Neural cell (in vitro differentiated cells): Measurements from ENCODE around the gene ADPRM.

Experiments
- EP300 ChIP-seq: fragments of 450-650 bp; conservative IDR thresholded peaks from 2 replicates; pipeline ENCODE4 v1.6.1; 2014; ENCODE audit warnings: antibody characterized with exemption, mild to moderate bottlenecking, moderate library complexity; ENCODE audit not compliant: poor library complexity, severe bottlenecking
- EZH2 ChIP-seq: fragments of 200-600, 300-800 bp; shearing (Covaris generic), sonication (generic); IDR thresholded peaks from 2 replicates; pipeline ENCODE4 v1.6.1; 2014; ENCODE audit warnings: antibody characterized with exemption, low read length, borderline replicate concordance, mild to moderate bottlenecking; ENCODE audit not compliant: insufficient read depth, poor library complexity, severe bottlenecking
- MXI1 ChIP-seq: fragments of 450-650 bp; conservative IDR thresholded peaks from 2 replicates; pipeline ENCODE4 v1.6.1; 2014; ENCODE audit warnings: antibody characterized with exemption, mild to moderate bottlenecking; ENCODE audit not compliant: poor library complexity, severe bottlenecking
- POLR2AphosphoS5 ChIP-seq: IDR thresholded peaks from 2 replicates; pipeline ENCODE4 v1.6.1; 2012
- RAD21 ChIP-seq: fragments of 450-650 bp; conservative IDR thresholded peaks from 2 replicates; pipeline ENCODE4 v1.6.1; 2014; ENCODE audit warnings: antibody characterized with exemption, mild to moderate bottlenecking, moderate library complexity
- SMC3 ChIP-seq: fragments of 450-650 bp; conservative IDR thresholded peaks from 2 replicates; pipeline ENCODE4 v1.6.1; 2014; ENCODE audit warnings: antibody characterized with exemption, mild to moderate bottlenecking, moderate library complexity; ENCODE audit not compliant: poor library complexity
- TAF1 ChIP-seq: IDR thresholded peaks from 2 replicates; pipeline ENCODE4 v1.6.1; 2012; ENCODE audit warnings: low read depth
- TF ChIP-seq, protein P1 (sequence below): fragments of 450-650 bp; IDR thresholded peaks from 2 replicates; pipeline ENCODE4 v1.5.1; 2014; ENCODE audit warnings: antibody characterized with exemption, mild to moderate bottlenecking, moderate library complexity; ENCODE audit not compliant: poor library complexity, severe bottlenecking
- TF ChIP-seq, protein P2 (sequence below): IDR thresholded peaks from 2 replicates; pipeline ENCODE4 v1.6.1; 2012; ENCODE audit warnings: borderline replicate concordance

DNA sequence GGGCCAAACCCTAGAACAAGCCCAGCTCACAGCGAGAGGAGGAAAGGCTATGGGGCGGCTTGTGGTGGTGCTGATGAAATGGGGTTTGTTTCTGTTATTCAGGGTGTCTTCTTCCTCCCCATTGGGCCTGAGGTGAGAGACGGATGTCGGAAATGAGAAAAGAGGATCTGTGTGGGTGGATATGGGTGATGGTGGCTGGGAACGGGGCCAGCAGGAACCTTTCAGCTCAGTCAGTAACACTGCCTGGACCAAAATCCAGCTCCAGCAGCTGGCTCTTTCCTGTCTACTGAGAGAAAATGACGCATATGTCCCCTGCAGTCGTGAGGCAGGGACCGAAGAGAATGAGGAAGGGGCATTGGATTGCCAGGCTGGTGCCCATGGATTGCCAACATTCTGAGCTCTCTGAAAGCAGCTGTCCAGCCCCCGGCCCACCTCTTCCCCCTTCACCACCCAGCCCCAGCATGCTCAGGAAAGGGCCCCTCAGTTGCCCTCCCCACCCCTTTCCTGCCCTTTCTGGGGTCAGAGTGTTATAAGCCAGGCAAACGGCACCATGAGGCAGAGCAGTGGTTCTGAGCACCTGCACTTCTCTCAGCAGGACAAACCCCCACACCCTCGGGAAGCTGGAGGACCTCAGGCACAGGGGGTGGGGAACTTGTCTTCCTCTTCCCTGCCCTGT, 44.3 kb upstream of the ADPRM start:
- TF ChIP-seq EZH2 (no peak), TAF1 (no peak), EP300 (no peak), POLR2AphosphoS5 (no peak), SMC3 (no peak), MXI1 (no peak), RAD21 (no peak)
- TF ChIP-seq, protein P1, sequence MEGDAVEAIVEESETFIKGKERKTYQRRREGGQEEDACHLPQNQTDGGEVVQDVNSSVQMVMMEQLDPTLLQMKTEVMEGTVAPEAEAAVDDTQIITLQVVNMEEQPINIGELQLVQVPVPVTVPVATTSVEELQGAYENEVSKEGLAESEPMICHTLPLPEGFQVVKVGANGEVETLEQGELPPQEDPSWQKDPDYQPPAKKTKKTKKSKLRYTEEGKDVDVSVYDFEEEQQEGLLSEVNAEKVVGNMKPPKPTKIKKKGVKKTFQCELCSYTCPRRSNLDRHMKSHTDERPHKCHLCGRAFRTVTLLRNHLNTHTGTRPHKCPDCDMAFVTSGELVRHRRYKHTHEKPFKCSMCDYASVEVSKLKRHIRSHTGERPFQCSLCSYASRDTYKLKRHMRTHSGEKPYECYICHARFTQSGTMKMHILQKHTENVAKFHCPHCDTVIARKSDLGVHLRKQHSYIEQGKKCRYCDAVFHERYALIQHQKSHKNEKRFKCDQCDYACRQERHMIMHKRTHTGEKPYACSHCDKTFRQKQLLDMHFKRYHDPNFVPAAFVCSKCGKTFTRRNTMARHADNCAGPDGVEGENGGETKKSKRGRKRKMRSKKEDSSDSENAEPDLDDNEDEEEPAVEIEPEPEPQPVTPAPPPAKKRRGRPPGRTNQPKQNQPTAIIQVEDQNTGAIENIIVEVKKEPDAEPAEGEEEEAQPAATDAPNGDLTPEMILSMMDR = no peak
- TF ChIP-seq, protein P2, sequence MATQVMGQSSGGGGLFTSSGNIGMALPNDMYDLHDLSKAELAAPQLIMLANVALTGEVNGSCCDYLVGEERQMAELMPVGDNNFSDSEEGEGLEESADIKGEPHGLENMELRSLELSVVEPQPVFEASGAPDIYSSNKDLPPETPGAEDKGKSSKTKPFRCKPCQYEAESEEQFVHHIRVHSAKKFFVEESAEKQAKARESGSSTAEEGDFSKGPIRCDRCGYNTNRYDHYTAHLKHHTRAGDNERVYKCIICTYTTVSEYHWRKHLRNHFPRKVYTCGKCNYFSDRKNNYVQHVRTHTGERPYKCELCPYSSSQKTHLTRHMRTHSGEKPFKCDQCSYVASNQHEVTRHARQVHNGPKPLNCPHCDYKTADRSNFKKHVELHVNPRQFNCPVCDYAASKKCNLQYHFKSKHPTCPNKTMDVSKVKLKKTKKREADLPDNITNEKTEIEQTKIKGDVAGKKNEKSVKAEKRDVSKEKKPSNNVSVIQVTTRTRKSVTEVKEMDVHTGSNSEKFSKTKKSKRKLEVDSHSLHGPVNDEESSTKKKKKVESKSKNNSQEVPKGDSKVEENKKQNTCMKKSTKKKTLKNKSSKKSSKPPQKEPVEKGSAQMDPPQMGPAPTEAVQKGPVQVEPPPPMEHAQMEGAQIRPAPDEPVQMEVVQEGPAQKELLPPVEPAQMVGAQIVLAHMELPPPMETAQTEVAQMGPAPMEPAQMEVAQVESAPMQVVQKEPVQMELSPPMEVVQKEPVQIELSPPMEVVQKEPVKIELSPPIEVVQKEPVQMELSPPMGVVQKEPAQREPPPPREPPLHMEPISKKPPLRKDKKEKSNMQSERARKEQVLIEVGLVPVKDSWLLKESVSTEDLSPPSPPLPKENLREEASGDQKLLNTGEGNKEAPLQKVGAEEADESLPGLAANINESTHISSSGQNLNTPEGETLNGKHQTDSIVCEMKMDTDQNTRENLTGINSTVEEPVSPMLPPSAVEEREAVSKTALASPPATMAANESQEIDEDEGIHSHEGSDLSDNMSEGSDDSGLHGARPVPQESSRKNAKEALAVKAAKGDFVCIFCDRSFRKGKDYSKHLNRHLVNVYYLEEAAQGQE = no peak
